HG03439 (cell line): ENCODE measurements around the gene NFKBIE.

Experiments
- ATAC-seq: cut with Tn5 transposase; IDR thresholded peaks from one replicate; pipeline ENCODE4 v1.9.1; 2021; ENCODE audit warnings: mild to moderate bottlenecking, moderate library complexity; ENCODE audit not compliant: unreplicated experiment

Gene NFKBIE

GRCh38 chr6:44272999-44273566, 7.7 kb upstream of the NFKBIE start:
- no peak for ATAC-seq

- no peak for ATAC-seq
Observed at GRCh38 chr6:44272529-44272928, 7.2 kb upstream of the NFKBIE start.

- ATAC-seq = no peak
Observed at GRCh38 chr6:44271914-44272313, 6.6 kb upstream of the NFKBIE start.

- no peak for ATAC-seq
Observed at GRCh38 chr6:44271406-44271723, 6.0 kb upstream of the NFKBIE start.

GRCh38 chr6:44270526-44271405, 5.4 kb upstream of the NFKBIE start:
- no peak for ATAC-seq

GRCh38 chr6:44269921-44270525, 4.7 kb upstream of the NFKBIE start, which contains the start of gene TMEM151B:
TMEM151B (plus strand) TSS chr6:44270450; CDS start chr6:44270743, 293 bp downstream.
- no peak for ATAC-seq

- no peak for ATAC-seq
Observed at GRCh38 chr6:44269178-44269920, 4.0 kb upstream of the NFKBIE start.

- ATAC-seq = no peak
Observed at GRCh38 chr6:44268095-44268628, 2.8 kb upstream of the NFKBIE start.

GRCh38 chr6:44267252-44267651, 1.9 kb upstream of the NFKBIE start:
- no peak for ATAC-seq

- no peak for ATAC-seq
Observed at GRCh38 chr6:44266347-44266746, 996 bp upstream of the NFKBIE start.

- no peak for ATAC-seq
Observed at GRCh38 chr6:44265722-44266233, 427 bp upstream of the NFKBIE start.

GRCh38 chr6:44264154-44265006, 971 bp downstream of the NFKBIE start:
- no peak for ATAC-seq

- ATAC-seq = no peak
Observed at GRCh38 chr6:44263354-44264100, 1.8 kb downstream of the NFKBIE start.

GRCh38 chr6:44262467-44263353, 2.6 kb downstream of the NFKBIE start:
- no peak for ATAC-seq

GRCh38 chr6:44261581-44261980, 3.8 kb downstream of the NFKBIE start:
- no peak for ATAC-seq

GRCh38 chr6:44260451-44261297, 4.7 kb downstream of the NFKBIE start:
- ATAC-seq = no peak

GRCh38 chr6:44260011-44260410, 5.3 kb downstream of the NFKBIE start:
- ATAC-seq = no peak
